HG03432 (cell line): Measurements from ENCODE around the gene EPB41L2.
A peak's percentile ranks its signal among the peaks of the same experiment; 100 is the strongest.
"Not testable (repeated sequence)": the region's sequence is repeated elsewhere in the genome, so short reads cannot be mapped to it uniquely, and the experiment has no call there.

Experiments used
- ATAC-seq: cut with Tn5 transposase; IDR thresholded peaks from one replicate; pipeline ENCODE4 v1.9.1; 2021; ENCODE audit warnings: mild to moderate bottlenecking, moderate library complexity; ENCODE audit not compliant: unreplicated experiment

EPB41L2 gene

GRCh38 chr6:131063028-131063763 lies at the start of gene EPB41L2:
TSS of gene EPB41L2 (minus strand) at chr6:131063245. CDS start at chr6:130956485, 106,760 bp downstream.
- ATAC-seq = peak; percentile 87

- no peak for ATAC-seq
Measured at GRCh38 chr6:131112249-131112648, 49.2 kb upstream of the EPB41L2 start.

GRCh38 chr6:131107151-131107550 lies 44.1 kb upstream of the EPB41L2 start:
- ATAC-seq = peak; percentile 38

- no peak for ATAC-seq
Measured at GRCh38 chr6:131103901-131104300, 40.9 kb upstream of the EPB41L2 start.

- ATAC-seq = no peak
Measured at GRCh38 chr6:131103296-131103695, 40.3 kb upstream of the EPB41L2 start.

GRCh38 chr6:131101911-131102680 lies 39.1 kb upstream of the EPB41L2 start:
- no peak for ATAC-seq

- no peak for ATAC-seq
Measured at GRCh38 chr6:131096786-131097185, 33.7 kb upstream of the EPB41L2 start.

- ATAC-seq = no peak
Measured at GRCh38 chr6:131093334-131093733, 30.3 kb upstream of the EPB41L2 start.

GRCh38 chr6:131091944-131092343 lies 28.9 kb upstream of the EPB41L2 start:
- not testable (repeated sequence) for ATAC-seq

GRCh38 chr6:131090339-131090738 lies 27.3 kb upstream of the EPB41L2 start:
- ATAC-seq = not testable (repeated sequence)

GRCh38 chr6:131084982-131085381 lies 21.9 kb upstream of the EPB41L2 start:
- ATAC-seq = no peak

GRCh38 chr6:131083687-131084086 lies 20.6 kb upstream of the EPB41L2 start:
- ATAC-seq = no peak

- ATAC-seq = no peak
Measured at GRCh38 chr6:131082335-131082734, 19.3 kb upstream of the EPB41L2 start.

- no peak for ATAC-seq
Measured at GRCh38 chr6:131080084-131080483, 17.0 kb upstream of the EPB41L2 start.

GRCh38 chr6:131073577-131073976 lies 10.5 kb upstream of the EPB41L2 start:
- no peak for ATAC-seq

GRCh38 chr6:131070061-131070460 lies 7.0 kb upstream of the EPB41L2 start:
- ATAC-seq = no peak

- no peak for ATAC-seq
Measured at GRCh38 chr6:131068165-131068564, 5.1 kb upstream of the EPB41L2 start.

GRCh38 chr6:131067521-131067920 lies 4.5 kb upstream of the EPB41L2 start:
- no peak for ATAC-seq

GRCh38 chr6:131065824-131066171 lies 2.8 kb upstream of the EPB41L2 start:
- ATAC-seq = no peak

GRCh38 chr6:131065112-131065823 lies 2.2 kb upstream of the EPB41L2 start:
- ATAC-seq = no peak

- peak; percentile 16 for ATAC-seq
Measured at GRCh38 chr6:131063764-131064272, 773 bp upstream of the EPB41L2 start.
